ENCODE data around the gene GPATCH2.

GRCh38 chr1:217465102-217465501, 165.8 kb downstream of the GPATCH2 start:
- TF ChIP-seq EZH2phosphoT487 (IDR thresholded peaks at IDR 0.05; ENCODE audit: borderline replicate concordance, low read length) (no peak), CTCF (conservative IDR thresholded peaks at IDR 0.05; ENCODE audit: low read depth, low read length) (no peak), EZH2 (IDR thresholded peaks at IDR 0.05; ENCODE audit: low read length, unreplicated experiment) (no peak)
